ENCODE results near the gene MS4A10. TPM values are rescaled to one million over a fixed set of nuclear protein-coding genes. Genes with fewer than 3 reads are reported as not detected.
"Not testable (repeated sequence)": the region's sequence is repeated elsewhere in the genome, so short reads cannot be mapped to it uniquely, and the experiment has no call there.

Gene MS4A10
- total RNA-seq: not detected
- long read RNA-seq: 0 reads

DNA sequence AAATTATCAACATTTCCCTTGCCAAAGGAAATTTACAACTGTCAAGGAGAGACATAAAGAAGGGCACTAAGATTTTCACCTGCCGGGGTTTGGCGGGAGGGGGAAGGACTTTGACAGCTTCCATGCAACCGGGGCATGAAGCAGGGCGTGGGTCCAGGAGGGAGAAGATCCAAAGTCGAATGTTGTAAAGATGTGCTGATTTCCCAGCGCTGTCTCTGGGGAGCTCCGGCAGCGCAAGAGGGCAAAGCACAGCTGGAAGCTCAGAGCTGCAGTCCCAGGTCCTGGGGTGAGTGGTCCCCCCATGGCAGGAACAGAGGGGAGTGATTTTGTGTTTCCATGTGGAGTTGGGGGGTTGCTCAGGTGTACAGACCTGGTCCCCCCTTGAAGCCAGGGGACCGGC is at the start of gene MS4A10:
Gene MS4A10 (plus strand): TSS at position 198 of the 400 bp plus-strand sequence. CDS start 5,003 bp downstream, outside the sequence.
- intact Hi-C loops (cut with DNase I): no loop called here
- DNase-seq (no peak), ATAC-seq (no peak)

DNA sequence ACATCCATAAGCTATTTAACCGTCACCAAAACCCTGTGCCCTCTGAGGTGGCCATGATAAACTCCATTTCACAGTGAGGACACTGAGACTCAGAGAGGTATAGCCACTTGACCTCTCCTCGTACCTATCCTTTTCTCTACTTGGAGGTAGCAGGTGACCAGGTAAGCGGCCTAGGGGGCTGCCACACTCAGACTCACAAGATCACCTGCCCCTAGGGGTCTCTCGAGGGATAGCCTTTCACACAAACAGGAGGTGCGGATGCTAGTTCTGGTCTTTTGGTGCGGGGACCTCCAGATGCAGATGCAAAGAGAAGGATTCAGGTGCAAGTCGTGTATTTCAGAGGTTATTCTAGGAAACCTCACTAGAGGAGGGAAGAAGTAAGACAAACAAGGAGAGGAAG is 46.0 kb upstream of the MS4A10 start:
- ATAC-seq: no peak
- DNase-seq: no peak
- intact Hi-C loops (cut with DNase I): no loop called here

DNA sequence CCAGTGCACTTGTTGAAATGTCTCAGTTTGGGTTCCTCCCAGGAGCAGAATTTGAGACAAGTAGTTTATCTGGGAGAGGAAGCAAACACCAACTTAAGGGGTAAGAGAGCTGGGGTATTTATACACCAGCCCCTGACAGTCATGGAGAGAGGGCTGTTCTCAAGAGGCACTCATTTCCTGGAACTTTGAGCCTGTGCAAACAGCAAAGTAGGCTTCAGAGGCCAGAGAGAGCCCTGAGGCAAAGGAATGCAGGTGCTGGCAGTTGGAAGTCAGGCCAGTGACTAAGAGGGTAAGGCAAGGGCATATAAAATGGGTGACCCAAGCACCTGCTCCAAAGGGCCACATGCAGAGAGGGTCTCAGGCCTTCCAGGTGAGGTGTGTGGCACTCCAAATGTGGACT is 44.6 kb upstream of the MS4A10 start:
- intact Hi-C loops (cut with DNase I): no loop called here
- DNase-seq: no peak
- no peak for ATAC-seq

DNA sequence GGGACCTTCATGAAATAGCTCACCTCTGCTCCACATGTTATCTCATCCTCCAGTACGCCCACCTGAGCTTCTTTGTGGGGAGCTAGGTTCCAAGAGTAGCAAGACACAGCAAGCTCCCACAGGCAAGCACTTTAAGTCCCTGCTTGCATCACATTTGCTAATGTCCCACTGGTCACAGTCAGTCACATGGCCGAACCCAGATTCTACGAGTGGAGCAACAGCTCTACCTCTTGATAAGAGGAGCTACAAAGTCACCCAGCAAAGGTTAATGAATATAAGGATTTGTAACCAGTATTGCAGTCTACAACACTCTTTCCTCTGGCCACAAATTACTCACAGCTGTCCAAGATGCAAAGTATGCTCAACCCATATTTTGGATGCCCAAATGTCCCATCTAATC is 43.7 kb upstream of the MS4A10 start:
- intact Hi-C loops (cut with DNase I): no loop called here
- DNase-seq (no peak), ATAC-seq (no peak)

DNA sequence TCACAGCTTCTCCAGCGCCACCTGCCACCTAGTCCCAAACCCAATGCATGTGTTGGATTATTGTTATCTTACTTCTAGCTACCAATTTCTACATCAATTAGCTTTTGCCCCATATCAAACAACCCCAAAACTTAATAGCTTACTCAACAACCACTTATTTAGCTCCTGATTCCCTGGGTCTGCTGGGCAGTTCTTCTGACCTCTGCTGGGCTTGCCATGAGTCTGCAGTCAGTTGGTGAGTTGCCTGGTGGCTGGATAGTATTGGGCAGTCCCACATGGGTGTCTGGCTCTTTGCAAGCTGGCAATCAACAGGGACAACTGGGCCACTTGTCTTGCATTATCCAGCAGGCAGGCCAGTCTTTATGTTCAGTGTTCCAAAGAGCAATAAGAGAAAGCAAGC is 42.1 kb upstream of the MS4A10 start:
- no peak for DNase-seq
- ATAC-seq: no peak
- intact Hi-C loops (cut with DNase I): no loop called here

DNA sequence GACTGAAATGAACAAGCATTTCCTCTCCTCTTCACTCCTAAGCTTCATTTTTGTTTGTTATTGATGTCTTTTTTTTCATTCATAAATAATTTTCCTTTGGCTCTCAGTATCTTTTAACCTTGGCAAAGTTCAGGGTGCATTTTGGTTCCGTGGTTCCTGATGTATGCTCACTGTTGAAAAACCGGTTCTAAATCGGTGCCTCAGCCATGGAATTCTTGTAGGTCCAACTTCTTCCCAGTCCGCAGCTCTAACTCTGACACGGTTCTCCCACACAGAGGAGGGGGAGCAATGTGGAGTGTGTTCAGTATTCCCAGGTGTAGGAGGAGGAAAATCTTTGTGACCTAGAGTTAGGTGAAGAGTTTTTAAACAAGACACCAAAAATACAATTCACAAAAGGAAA is 41.0 kb upstream of the MS4A10 start:
- DNase-seq (no peak), ATAC-seq (no peak)
- intact Hi-C loops (cut with DNase I): no loop called here

DNA sequence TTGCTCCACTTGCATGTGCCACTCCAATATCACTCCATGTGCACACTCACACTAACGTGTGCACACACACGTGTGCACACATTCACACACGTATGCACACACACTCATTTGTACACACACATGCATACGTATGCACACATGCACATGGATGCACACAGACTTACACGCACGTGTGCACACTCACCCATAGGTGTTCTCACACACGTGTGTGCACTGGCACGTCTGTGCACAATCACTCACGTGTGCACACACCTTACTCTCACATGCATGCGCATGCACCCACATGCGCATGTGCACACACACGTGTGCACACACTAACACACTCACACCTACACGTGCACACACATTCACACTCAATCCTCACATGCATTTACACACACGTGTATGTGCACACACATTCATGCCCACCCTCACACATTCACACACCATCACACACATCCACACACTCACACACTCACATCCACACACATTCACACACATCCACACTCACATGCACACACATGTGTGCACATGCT is 37.7 kb upstream of the MS4A10 start:
- DNase-seq (no peak), ATAC-seq (no peak)
- intact Hi-C loops (cut with DNase I): no loop called here

DNA sequence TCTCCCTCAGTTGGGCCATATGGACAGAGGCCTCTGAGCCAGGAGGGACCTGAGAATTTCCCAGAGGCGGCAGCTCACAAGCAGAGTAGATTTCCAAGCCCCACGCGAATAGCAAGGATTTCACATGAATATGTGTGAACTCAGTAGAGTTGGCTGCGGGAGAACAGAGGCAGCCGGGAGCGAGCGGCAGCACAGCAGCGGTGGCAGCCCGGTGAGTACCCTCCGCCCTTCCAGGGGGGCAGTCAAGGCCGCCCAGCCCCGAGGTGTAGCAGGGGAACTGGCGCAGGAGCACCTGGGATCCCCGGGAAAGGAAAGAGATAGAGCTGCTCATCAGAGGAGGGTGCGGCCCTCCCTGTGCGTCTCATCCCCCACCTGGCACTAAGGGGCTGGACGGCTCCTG is 36.9 kb upstream of the MS4A10 start:
- intact Hi-C loops (cut with DNase I): no loop called here
- no peak for ATAC-seq
- DNase-seq: no peak

DNA sequence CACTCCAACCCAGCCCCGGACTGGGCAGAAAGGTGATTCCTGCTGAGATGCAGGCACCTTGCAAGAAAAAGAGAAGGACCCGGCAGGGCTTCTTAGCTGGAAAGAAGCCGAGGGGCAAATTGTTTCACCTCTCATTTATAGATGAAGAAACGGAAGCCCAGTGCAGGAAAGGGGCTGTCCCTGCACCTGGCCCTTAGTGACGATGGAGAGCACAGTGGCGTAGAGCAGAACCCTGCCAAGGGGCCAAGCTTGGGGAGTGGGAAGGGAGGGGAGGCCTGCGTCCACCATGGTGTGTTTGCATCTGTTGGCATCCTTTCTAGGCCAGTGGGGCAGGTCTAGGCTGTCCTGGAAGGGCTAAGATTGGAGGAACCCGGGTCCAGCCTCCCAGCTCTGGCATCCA is 36.3 kb upstream of the MS4A10 start:
- ATAC-seq: no peak
- intact Hi-C loops (cut with DNase I): no loop called here
- no peak for DNase-seq

DNA sequence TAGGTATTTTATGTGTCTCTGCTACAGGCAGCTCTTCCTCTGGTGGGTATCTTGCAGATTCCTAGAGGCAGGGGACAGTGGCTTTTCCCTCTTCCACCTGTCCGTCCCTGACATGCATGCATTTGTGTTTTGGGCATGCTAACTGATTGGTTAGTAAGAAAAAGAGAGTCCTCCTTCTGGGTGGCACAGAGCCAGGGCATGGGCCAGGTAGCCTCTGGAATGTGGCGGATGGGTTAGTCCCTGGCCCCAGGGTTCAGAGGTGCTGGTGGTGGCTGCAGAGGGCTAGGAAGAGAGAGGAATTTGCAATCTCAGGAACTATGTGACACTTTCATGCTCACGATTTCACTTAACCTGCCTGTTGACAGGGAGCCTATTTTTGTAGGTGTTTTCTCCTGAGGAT is 34.2 kb upstream of the MS4A10 start:
- DNase-seq (no peak), ATAC-seq (no peak)
- intact Hi-C loops (cut with DNase I): no loop called here

DNA sequence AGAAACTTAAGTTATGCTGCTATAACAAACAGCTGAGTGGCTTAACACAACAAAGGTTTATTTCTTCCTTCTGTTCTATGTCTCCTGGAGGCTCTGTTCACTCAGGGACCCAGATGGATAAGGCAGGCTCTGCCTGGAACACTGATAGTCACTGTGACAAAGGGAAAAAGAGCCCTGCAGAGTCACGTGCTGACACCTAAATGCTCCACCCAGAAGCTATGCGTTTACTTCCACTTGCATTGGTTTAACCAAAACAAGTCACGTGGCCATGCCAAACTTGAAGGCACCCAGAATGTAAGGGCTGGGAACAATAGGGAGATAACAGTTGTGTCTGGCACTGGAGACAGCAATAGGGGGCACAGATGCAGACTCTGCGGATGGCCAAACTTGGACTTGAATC is 31.8 kb upstream of the MS4A10 start:
- DNase-seq (no peak), ATAC-seq (no peak)
- intact Hi-C loops (cut with DNase I): no loop called here

DNA sequence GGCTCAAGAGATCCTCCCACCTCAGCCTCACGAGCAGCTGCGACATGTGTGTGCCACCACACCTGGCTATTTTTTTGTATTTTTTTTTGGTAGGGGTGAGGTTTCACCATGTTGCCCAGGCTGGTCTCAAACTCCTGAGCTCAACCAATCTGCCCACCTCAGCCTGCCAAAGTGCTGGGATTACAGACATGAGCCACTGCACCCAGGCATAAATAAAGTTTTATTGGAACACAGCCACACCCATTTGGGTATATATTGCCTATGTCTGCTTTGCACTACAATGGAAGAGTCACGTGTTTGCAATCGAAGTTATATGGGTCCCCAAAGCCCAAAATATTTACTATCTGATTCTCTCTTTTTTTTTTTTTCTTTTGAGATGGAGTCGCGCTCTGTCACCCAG is 30.2 kb upstream of the MS4A10 start:
- DNase-seq (no peak), ATAC-seq (no peak)
- intact Hi-C loops (cut with DNase I): no loop called here

DNA sequence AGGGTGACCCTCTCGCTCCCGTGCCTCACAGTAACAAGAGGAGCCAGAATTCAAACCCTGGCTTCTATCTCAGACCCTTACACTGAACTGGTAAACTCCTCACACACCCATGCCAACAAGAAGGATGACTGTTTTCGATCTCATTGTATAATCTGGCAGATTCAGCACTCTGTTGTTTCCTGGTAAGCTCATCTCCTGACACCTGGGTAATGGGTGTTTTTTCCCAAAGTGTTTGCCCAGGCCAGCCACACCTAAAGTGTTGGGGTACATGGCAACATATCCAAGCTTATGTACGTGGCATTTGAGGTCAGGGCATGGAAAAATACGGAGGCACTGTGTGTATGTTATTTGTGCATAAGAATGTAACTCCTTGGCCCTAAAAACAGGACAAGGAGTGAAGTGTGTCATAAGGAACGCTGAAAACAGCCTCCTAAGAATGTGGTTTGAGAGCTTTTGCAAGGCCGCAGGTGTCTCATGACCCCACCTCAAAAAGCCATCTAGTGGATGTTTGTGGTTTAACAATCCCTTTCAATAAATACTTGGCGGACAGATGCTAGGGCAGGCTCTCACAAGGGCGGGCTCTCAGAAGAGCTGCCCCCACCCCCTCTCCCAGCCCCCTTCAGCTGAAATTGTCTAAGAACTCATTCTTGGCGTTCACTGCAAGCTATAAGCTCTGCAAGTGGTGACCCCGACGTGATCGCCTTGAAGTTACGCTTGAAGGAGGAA is 28.7 kb upstream of the MS4A10 start, which contains the start of gene MS4A15:
Gene MS4A15 (plus strand): TSS at position 561 of the 726 bp plus-strand sequence. CDS start 6,867 bp downstream, outside the sequence.
- ATAC-seq (no peak), DNase-seq (no peak)
- intact Hi-C loops (cut with DNase I): no loop called here

DNA sequence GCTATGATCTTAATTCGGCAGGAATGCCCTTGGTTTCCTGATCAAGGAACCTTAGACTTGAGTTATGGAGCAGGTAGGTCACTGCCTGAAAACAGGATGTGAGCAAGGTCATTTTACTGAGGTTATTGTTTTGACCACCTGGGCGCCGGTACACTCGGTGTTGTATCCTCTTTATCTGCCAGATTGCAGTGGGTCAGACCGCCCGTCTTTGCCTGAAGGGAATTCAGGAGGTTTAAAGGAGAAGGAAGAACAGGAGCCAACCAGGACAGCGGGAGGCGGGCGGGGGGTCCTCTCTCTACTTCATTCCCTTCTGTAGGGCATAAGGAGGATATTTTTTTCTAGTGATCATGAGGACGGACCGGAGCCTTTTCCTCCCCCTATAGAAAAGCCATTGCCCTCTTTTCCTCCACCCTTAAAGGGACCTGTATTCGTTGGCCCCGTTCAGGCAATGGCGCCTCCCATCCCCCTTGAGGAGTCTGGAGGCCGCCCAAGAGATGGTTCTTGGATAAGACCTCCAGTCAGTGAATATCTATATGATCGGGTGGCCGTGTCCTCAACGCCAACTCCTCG is 27.8 kb upstream of the MS4A10 start:
- ATAC-seq (no peak), DNase-seq (no peak)
- intact Hi-C loops (cut with DNase I): no loop called here

DNA sequence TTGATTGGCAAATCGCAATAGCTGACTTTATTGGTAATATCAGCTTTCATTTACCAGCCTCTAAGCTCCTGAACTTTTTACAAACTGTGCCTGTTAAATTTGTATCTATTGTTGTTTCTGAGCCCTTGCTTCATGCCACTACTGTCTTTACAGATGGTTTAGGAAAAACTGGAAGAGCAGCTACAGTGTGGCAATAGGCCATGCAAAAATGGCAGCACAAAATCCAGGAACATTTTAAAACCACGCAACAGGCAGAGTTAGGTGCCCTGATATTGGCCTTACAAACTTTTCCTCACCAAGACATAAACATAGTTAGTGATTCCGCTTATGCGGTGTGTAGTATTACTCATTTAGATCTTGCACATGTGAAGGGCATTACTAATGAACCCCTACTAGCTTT is 26.5 kb upstream of the MS4A10 start:
- intact Hi-C loops (cut with DNase I); DNase-seq; ATAC-seq: not testable (repeated sequence)

DNA sequence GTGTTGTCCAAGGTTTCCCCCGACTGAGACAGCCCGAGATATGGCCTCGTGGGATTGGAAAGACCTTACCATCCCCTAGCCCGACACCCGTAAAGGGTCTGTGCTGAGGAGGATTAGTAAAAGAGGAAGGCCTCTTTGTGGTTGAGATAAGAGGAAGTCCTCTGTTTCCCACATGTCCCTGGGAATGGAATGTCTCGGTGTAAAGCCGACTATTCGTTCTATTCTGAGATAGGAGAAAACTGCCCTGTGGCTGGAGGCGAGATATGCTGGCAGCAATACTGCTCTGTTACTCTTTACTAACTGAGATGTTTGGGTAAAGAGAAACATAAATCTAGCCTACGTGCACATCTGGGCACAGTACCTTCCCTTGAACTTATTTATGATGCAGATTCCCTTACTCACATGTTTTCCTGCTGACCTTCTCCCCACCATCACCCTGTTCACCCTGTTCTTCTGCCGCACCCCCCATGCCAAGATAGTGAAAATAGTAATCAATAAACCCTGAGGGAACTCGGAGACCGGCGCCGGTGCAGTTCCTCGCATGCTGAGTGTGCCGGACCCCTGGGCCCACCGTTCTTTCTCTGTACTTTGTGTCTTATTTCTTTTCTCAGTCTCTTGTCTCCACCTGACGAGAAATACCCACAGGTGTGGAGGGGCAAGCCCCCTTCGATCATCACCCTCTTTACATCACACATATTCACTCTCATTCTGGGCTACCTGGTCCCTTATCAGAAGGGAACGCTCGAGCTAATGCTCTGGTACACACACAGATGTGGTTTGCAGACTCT is 25.5 kb upstream of the MS4A10 start:
- ATAC-seq; intact Hi-C loops (cut with DNase I); DNase-seq: not testable (repeated sequence)

DNA sequence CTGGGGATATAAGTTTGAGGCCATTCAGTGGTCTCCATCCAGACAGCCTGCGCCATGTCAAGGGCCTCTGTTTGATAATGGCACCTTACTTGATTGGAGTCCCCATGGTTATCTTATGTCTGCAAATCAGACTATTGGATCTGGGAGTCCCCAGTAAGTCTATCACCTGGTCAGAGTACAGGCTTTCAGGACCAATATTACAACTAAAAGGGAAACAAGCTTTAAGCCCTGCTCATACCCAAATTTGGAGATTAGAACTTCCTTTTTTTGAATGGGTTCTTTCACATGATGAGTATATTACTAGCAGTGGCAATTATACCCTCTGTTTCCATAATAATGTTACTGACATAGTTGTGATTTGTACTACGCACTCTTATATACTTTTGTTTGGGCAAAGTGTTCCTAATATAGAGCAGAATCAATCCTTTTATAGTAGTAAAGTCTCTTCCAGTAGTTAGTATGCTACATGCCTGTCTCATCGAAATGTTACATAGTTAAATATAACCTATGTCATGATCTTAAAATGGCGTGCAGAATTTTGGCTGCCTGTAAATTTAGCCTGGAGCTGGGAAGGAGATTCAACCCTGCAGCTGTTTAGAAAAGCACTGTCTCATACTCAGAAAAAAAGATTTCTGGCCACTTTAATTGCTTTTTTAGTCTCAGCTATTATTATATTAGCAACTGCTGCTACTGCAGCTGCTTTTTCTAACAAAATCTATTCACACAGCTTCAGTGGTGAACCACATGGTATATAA is 23.5 kb upstream of the MS4A10 start:
- ATAC-seq (no peak), DNase-seq (no peak)
- intact Hi-C loops (cut with DNase I): no loop called here

DNA sequence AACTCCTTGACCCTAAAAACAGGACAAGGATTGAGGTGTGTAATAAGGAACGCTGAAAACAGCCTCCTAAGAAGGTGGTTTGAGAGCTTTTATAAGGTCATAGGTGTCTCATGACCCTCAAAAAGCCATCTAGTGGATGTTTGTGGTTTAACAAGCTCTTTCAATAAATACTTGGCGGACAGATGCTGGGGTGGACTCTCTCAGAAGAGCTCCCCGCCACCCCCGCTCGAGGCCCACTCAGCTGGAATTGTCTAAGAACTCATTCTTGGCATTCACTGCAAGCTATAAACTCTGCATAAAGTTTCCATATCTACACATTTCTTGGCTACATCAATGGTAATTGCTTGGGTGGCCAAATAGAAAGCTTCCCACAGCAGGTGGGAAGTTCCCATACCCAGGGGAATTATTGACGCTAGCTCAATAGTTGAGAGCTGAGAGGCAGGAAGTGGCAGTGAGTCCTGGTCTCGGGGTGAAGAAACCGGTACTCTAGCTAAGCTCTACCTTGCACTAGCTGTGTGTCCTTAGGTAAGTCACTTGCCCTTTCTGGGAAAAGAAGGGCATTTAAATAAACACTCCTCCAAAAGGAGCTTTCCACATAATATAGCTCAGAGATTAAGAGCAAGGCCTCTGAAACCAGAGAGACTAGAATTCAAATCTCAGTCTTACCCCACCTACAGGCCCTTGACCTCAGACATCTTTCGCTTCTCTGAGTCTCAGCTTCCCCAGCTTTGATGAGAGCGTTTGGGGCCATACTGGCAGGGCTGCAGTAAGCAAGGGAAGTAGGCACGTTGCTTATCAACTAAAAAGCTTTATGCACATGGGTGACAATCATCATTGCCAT is 22.1 kb upstream of the MS4A10 start:
- ATAC-seq (no peak), DNase-seq (no peak)
- intact Hi-C loops (cut with DNase I): no loop called here

All from left cardiac atrium (tissue), 4 donors.